Neural progenitor cell (in vitro differentiated cells): Measurements from ENCODE around the gene RMND5A. TPM values are rescaled to one million over a fixed set of nuclear protein-coding genes. Genes with fewer than 3 reads are reported as not detected.

ENCODE experiments used
- DNase-seq: peaks from one replicate; pipeline ENCODE4 v3.0.0-alpha.2; 2016; ENCODE audit warnings: low spot score
- H2AFZ ChIP-seq: fragments of 200-600 bp; sonication (generic); replicated peaks from 2 replicates; pipeline ENCODE4 v1.6.1; 2016; ENCODE audit warnings: antibody characterized with exemption
- H3F3A ChIP-seq: fragments of 200-600 bp; sonication (generic); 2 replicates; pipeline ENCODE4 v1.6.1; 2016; ENCODE audit warnings: antibody characterized with exemption, low read depth
- H3K27ac ChIP-seq: fragments of 200-600 bp; sonication (generic); 2 replicates; pipeline ENCODE4 v1.5.1; 2016; ENCODE audit warnings: mild to moderate bottlenecking
- H3K27me3 ChIP-seq: fragments of 200-600 bp; sonication (generic); 2 replicates; pipeline ENCODE4 v1.6.1; 2016; ENCODE audit warnings: mild to moderate bottlenecking, moderate library complexity
- H3K36me3 ChIP-seq: fragments of 200-600 bp; sonication (generic); 2 replicates; pipeline ENCODE4 v1.5.1; 2016
- H3K4me1 ChIP-seq: fragments of 200-600 bp; sonication (generic); 2 replicates; pipeline ENCODE4 v1.6.1; 2016; ENCODE audit warnings: mixed run types
- H3K4me2 ChIP-seq: fragments of 200-600 bp; sonication (generic); 2 replicates; pipeline ENCODE4 v1.6.1; 2016
- H3K4me3 ChIP-seq: fragments of 200-600 bp; sonication (generic); 2 replicates; pipeline ENCODE4 v1.5.1; 2016
- H3K79me2 ChIP-seq: fragments of 200-600 bp; sonication (generic); 2 replicates; pipeline ENCODE4 v1.6.1; 2016; ENCODE audit warnings: low read depth
- H3K9ac ChIP-seq: fragments of 200-600 bp; sonication (generic); 2 replicates; pipeline ENCODE4 v1.6.1; 2016
- H3K9me3 ChIP-seq: fragments of 200-600 bp; sonication (generic); 2 replicates; pipeline ENCODE4 v1.5.1; 2016; ENCODE audit warnings: low read depth
- H4K20me1 ChIP-seq: fragments of 200-600 bp; sonication (generic); 2 replicates; pipeline ENCODE4 v1.6.1; 2016; ENCODE audit warnings: low read depth
- H3K27ac Mint-ChIP-seq: 3 replicates; pipeline ENCODE4 v1.8.0; 2021; ENCODE audit warnings: mixed read lengths
- H3K27me3 Mint-ChIP-seq: 2 replicates; pipeline ENCODE4 v1.8.0; 2022; ENCODE audit warnings: low read depth, mild to moderate bottlenecking, inconsistent platforms, moderate library complexity, mixed read lengths; ENCODE audit not compliant: insufficient read depth
- H3K36me3 Mint-ChIP-seq: 3 replicates; pipeline ENCODE4 v1.8.0; 2021; ENCODE audit warnings: mixed read lengths
- H3K4me1 Mint-ChIP-seq: 3 replicates; pipeline ENCODE4 v1.8.0; 2021; ENCODE audit warnings: mixed read lengths
- H3K4me3 Mint-ChIP-seq: 3 replicates; pipeline ENCODE4 v1.8.0; 2021; ENCODE audit warnings: mild to moderate bottlenecking, moderate library complexity, mixed read lengths
- H3K9me3 Mint-ChIP-seq: 3 replicates; pipeline ENCODE4 v1.8.0; 2020; ENCODE audit warnings: mixed read lengths
- CTCF ChIP-seq: fragments of 200-600 bp; sonication (generic); IDR thresholded peaks from 2 replicates; pipeline ENCODE4 v1.5.1; 2017; ENCODE audit warnings: antibody characterized with exemption, mild to moderate bottlenecking
- EZH2 ChIP-seq: fragments of 200-600 bp; sonication (generic); IDR thresholded peaks from 2 replicates; pipeline ENCODE4 v1.6.1; 2017; ENCODE audit warnings: antibody characterized with exemption, mild to moderate bottlenecking, moderate library complexity
- EZH2phosphoT487 ChIP-seq: fragments of 200-600 bp; sonication (generic); IDR thresholded peaks from 2 replicates; pipeline ENCODE4 v1.6.1; 2017; ENCODE audit warnings: antibody characterized with exemption
- total RNA-seq: library from RNA; depleted of rRNA; stranded (reverse); fragments of >200 nt; gene quantifications from 2 replicates; pipeline ENCODE4 v1.2.3, GENCODE V29; 2015; ENCODE audit warnings: low replicate concordance

RMND5A gene
- total RNA-seq, 1 donor from 2014 or later = 107 TPM

- Histone ChIP-seq H4K20me1 (no peaks in the 10 kb centered on the region), H3K9me3 (peaks cover 6% of the 10 kb centered on the region), H3K79me2 (no peaks in the 10 kb centered on the region), H3K4me3 (no peak overlapping the region), H3F3A (no peaks in the 10 kb centered on the region), H3K9ac (no peak overlapping the region), H3K27me3 (no peaks in the 10 kb centered on the region), H3K4me1 (no peaks in the 10 kb centered on the region), H2AFZ (no peak overlapping the region), H3K27ac (no peak overlapping the region), H3K36me3 (no peaks in the 10 kb centered on the region), H3K4me2 (no peak overlapping the region)
- H3K4me1 Mint-ChIP-seq = peaks cover 5% of the 10 kb centered on the region
- peaks cover 2% of the 10 kb centered on the region for H3K27me3 Mint-ChIP-seq
- TF ChIP-seq EZH2 (no peak), CTCF (no peak), EZH2phosphoT487 (no peak)
- no peak overlapping the region for H3K4me3 Mint-ChIP-seq
- H3K36me3 Mint-ChIP-seq = no peaks in the 10 kb centered on the region
- DNase-seq = no peak
- peaks cover 11% of the 10 kb centered on the region for H3K9me3 Mint-ChIP-seq
- no peak overlapping the region for H3K27ac Mint-ChIP-seq
Observed at GRCh38 chr2:86821842-86822241, 101.8 kb downstream of the RMND5A start.

- H4K20me1 ChIP-seq = no peaks in the 10 kb centered on the region
- no peak for DNase-seq
- no peaks in the 10 kb centered on the region for H3K36me3 Mint-ChIP-seq
- peaks cover 11% of the 10 kb centered on the region for H3K9me3 Mint-ChIP-seq
- no peak overlapping the region for H3K27ac Mint-ChIP-seq
- H3F3A ChIP-seq = no peaks in the 10 kb centered on the region
- no peak overlapping the region for H3K4me2 ChIP-seq
- H3K9ac ChIP-seq = no peak overlapping the region
- peaks cover 6% of the 10 kb centered on the region for H3K9me3 ChIP-seq
- no peaks in the 10 kb centered on the region for H3K4me1 ChIP-seq
- peaks cover 2% of the 10 kb centered on the region for H3K27me3 Mint-ChIP-seq
- TF ChIP-seq EZH2phosphoT487 (no peak), EZH2 (no peak), CTCF (no peak)
- H3K36me3 ChIP-seq = no peaks in the 10 kb centered on the region
- no peaks in the 10 kb centered on the region for H3K79me2 ChIP-seq
- no peak overlapping the region for H2AFZ ChIP-seq
- H3K4me1 Mint-ChIP-seq = peaks cover 5% of the 10 kb centered on the region
- H3K4me3 ChIP-seq = no peak overlapping the region
- no peak overlapping the region for H3K4me3 Mint-ChIP-seq
- no peak overlapping the region for H3K27ac ChIP-seq
- H3K27me3 ChIP-seq = no peaks in the 10 kb centered on the region
Observed at GRCh38 chr2:86822668-86823345, 102.7 kb downstream of the RMND5A start.

- no peaks in the 10 kb centered on the region for H3K27me3 ChIP-seq
- no peak overlapping the region for H3K4me3 ChIP-seq
- no peak for TF ChIP-seq CTCF
- TF ChIP-seq EZH2phosphoT487 = no peak
- TF ChIP-seq EZH2 = no peak
- H3K27ac Mint-ChIP-seq = no peak overlapping the region
- no peaks in the 10 kb centered on the region for H3K36me3 ChIP-seq
- no peaks in the 10 kb centered on the region for H3K79me2 ChIP-seq
- peaks cover 2% of the 10 kb centered on the region for H3K27me3 Mint-ChIP-seq
- no peak overlapping the region for H3K27ac ChIP-seq
- H4K20me1 ChIP-seq = no peaks in the 10 kb centered on the region
- H3K9me3 ChIP-seq = peaks cover 6% of the 10 kb centered on the region
- no peaks in the 10 kb centered on the region for H3K4me1 ChIP-seq
- peaks cover 11% of the 10 kb centered on the region for H3K9me3 Mint-ChIP-seq
- peaks cover 5% of the 10 kb centered on the region for H3K4me1 Mint-ChIP-seq
- H3F3A ChIP-seq = no peaks in the 10 kb centered on the region
- H3K36me3 Mint-ChIP-seq = no peaks in the 10 kb centered on the region
- H3K9ac ChIP-seq = no peak overlapping the region
- no peak for DNase-seq
- no peak overlapping the region for H3K4me2 ChIP-seq
- H3K4me3 Mint-ChIP-seq = no peak overlapping the region
- no peak overlapping the region for H2AFZ ChIP-seq
Observed at GRCh38 chr2:86825036-86825692, 105.1 kb downstream of the RMND5A start.
